Dermis microvascular lymphatic vessel endothelial cell (primary cell): Measurements from ENCODE around the gene GRAMD1C. TPM values are rescaled to one million over a fixed set of nuclear protein-coding genes. Genes with fewer than 3 reads are reported as not detected.
"Not testable (repeated sequence)": the region's sequence is repeated elsewhere in the genome, so short reads cannot be mapped to it uniquely, and the experiment has no call there.

Source experiments
- DNase-seq, 2 donors: peaks; one replicate each; pipeline versions ENCODE4 v3.0.0 to v3.0.0-alpha.2; 2010; ENCODE audit warnings: low read depth in 2 of 2
- total RNA-seq: library from RNA; depleted of rRNA; stranded (reverse); fragments of >200 nt; gene quantifications from 2 replicates; pipeline ENCODE4 v1.2.1, GENCODE V29; 2014

GRAMD1C gene
- total RNA-seq, 1 donor from 2014 or later, result 16.6 TPM

DNA sequence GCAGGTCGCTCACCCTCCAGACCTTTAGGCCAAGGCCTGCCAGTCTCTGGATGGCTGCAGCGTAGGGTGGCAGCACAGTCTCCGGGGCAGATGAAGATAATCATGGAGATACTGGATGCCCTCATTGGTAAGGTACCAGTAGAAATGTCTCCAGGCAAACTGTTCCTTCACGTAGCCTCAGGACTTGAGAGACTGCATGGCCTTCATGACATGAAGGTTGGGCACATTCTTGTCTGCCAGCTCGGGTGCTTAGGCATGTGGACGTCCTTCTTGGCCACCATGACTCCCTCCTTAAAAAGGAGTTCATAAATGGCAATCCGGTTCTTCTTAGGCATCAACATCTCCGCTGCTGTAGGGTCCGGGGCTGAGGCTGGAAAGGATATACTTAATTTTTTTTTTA is 11.8 kb downstream of the GRAMD1C start:
- DNase-seq, result not testable (repeated sequence)

DNA sequence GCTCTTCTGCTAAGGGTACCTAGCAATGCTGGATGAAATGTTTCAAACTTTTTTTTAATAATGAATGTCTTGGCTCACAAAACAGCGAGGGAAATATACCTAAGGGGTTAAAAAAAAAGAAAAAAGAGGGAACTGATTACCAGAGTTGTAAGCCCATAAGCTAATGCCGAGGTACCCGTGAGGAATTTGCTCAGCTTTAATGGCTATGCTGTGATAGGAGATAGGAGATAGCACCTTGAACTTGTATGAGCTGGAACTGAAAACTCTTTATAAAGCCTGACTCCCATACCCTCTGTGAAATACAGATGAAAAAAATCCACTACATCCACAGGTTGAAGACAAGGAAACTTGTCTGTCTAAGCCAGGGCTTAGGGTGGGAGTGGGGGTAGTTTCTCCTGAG is 13.9 kb downstream of the GRAMD1C start:
- no peak for DNase-seq

DNA sequence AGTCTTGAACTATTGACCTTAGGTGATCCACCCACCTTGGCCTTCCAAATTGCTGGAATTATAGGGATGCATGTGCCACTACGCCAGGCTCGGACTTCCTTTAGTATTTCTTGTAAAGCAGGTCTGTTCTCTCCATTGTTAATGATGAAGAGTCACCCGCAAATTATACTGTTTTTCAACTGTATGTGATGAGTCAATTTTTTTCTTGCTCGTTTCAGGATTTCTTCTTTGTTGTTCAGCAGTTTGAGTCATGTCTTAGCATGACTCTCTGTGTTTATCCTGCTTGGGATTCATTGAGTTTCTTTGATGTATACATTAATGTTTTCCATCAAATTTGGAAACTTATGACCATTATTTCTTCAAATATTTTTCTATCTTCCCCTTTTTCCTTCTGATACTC is 28.9 kb downstream of the GRAMD1C start:
- peak in 1 of 2 donors; percentile 24 for DNase-seq

GRCh38 chr3:113873293-113873692 is 34.7 kb downstream of the GRAMD1C start:
- no peak for DNase-seq

- no peak for DNase-seq
These were observed 35.4 kb downstream of the GRAMD1C start for GRCh38 chr3:113873814-113874526.

DNA sequence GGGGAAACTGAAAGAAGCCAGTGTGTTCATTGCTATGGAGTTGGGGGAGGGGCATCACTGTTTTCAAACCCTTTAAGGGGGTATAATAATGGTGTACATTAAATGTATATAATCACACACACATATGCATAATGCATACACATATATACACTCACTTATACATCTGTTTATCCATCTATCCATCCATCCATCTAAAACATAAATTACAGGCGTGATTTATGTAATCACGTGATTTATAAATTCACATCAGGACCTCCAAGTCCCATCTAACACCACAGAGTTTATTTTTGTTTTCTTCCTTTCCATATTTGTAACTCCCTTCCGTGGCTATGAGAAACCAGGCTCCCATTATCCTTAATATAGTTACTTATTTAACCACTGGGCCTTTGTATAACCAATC is 39.8 kb downstream of the GRAMD1C start:
- DNase-seq, result no peak

DNA sequence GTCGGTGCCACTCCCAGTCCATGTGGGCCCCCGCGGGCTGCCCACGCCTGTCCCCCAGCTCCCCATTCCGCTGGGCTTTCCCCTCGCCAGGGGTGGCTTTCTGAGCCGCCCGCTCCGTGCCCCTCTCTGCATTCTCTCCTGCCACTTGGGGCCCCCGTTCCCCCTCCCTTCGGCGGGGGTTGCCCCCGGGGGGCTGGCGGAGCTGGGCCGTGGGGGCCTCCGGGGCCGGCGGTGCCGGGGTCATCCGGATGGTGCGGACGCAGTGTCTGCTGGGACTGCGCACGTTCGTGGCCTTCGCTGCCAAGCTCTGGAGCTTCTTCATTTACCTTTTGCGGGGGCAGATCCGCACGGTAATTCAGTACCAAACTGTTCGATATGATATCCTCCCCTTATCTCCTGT is 46.5 kb downstream of the GRAMD1C start:
- DNase-seq, result no peak

DNA sequence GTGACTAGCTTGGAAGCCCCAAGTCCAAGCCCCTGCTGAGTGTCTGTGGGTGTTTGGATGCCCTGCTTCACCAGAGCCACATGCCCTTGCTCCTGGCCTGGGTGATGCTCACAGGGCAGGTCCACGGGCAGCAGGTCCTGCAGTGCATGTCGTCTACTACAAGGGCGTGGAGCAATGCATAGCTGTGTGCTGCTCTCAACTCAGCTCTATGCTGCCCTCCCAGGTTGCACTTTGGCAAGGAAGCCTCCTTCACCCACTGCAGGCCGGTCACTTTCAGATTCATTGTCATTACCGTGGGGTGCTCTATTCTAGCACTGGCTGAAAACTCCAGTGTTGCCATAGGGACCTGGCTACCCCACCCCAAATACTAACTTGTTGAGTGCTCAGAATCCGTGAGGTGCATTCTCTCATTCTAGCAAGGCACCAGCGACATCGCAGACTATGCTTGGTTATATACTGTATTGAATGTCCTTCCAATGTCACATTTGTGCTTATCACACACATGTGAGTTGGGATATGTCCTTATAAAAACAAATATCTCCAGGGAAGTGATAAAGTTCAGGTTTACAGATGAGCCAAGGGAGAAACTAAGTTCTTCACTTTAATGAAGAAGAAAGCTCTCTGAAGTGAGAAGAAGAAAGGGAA is 51.8 kb downstream of the GRAMD1C start:
- peak in 1 of 2 donors; percentile 1 for DNase-seq

GRCh38 chr3:113894927-113895326 is 56.3 kb downstream of the GRAMD1C start:
- DNase-seq, result no peak

DNA sequence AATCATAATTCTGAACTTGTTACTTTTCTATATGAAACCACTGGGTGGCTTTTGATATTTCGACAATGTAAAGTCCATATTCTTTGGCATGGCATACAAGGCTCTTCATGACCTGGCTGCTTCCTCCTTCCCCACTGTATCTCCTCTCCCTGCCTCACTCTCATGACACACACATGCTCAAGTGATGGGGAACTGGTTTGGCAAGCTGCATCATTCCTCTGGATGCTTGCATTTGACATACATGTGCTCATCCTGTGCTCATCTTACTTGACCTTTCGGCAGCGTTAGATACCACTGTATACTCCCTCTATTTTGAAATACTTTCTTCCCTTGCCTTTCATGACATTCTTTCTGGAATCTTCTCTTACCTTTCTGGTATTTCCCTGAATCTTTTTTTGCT is 57.4 kb downstream of the GRAMD1C start:
- no peak for DNase-seq

- no peak for DNase-seq
These were observed 58.3 kb downstream of the GRAMD1C start for GRCh38 chr3:113896930-113897329.

DNA sequence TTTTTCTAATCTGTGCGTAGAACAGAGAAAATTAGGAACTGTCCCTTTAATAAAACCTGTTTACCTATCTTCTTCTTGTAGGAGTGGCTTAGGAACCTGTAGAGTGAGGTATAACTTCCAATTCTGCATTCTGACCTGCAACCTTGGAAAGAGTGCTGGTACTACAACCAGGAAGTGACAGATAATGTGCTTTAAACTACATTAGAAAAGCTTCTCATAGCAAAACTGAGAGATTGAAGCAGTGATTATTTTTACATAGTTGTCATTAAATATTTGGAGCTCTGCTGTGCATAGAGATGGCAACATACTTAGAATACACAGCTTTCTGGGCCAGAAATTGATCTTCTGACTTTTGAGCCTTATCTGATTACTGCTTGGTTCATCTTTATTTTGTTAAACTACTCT is 58.8 kb downstream of the GRAMD1C start:
- no peak for DNase-seq

DNA sequence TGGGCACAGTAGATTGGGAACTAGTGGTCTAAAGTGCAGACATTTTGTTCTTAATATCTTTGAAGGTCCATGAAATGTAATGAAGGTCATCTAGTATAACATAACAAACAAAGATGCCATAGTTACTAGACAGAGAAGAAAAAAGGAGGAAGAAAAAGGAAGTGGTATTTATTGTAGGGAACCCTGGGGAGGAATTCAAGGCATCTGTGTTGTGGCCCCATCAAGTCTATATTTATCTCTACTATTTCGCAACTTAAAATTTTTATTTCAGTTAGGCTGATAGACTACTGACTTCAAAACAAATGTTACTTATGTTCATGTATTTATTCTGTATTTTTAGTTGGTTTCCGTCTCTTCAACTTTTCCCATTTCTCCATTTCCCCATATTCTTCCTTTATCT is 60.3 kb downstream of the GRAMD1C start:
- DNase-seq, result no peak

DNA sequence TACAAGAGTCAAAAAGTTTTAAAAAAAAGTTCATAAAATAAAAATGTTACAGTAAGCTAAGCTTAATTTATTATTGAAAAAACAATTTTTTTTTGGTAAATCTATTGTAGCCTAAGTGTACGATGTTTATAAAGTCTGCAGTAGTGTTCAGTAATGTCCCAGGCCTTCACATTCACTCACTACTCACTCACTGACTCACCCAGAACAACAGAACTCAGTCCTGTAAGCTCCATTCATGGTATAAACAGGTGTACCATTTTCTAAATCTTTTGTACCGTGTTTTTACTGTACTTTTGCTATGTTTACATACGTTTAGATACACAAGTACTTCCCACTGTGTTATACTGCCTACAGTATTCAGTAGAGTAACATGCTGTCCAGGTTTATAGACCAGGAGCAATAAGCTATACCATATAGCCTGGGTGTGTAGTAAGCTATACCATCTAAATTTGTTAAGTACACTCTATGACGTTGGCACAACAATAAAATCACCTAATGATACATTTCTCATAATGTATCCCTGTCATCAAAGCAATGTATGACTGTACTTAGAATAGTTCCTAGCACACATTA is 68.1 kb downstream of the GRAMD1C start:
- DNase-seq, result no peak

DNA sequence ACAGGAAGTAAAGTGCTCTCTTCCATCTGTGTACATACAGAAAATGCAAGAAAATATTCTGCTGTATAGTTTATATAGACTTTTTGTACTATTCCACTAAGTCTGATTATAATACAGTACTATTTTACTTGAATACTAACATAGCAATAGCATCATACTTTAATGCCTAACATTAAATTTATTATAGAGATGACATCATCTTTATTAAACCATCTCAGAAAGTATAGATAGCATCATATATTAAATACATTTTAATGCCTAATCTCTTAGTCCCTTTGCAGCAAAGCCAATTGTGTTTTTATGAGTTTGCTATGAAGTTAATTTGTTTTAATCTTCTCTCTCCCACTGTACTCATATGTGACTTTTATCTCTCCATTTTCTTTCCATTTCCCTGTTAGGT is 69.5 kb downstream of the GRAMD1C start:
- no peak for DNase-seq

GRCh38 chr3:113910966-113911365 is 72.4 kb downstream of the GRAMD1C start:
- DNase-seq, result no peak

GRCh38 chr3:113912552-113913236 is 74.1 kb downstream of the GRAMD1C start:
- DNase-seq, result peak; percentile 69 to 77

- no peak for DNase-seq
These were observed 76.1 kb downstream of the GRAMD1C start for GRCh38 chr3:113914646-113915045.

DNA sequence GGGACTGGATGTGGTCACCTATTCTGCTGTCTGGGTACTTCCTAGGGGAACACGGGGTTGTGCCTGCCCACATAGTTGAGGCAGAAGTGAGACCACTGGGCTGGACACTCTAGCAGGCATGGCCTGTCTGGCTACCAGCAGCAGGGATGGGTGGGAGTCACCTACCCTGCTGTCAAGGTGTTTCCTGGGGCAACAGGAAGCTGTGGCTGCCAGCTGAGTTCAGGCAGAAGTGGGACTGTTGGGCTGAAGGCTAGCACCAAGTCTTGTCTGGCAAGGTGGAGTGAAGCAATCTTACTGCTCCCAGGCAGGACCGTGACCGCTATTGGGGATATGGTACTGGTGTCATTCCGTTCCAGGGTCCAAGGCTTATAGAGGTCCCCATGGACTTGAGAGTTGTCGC is 89.0 kb downstream of the GRAMD1C start:
- no peak for DNase-seq

DNA sequence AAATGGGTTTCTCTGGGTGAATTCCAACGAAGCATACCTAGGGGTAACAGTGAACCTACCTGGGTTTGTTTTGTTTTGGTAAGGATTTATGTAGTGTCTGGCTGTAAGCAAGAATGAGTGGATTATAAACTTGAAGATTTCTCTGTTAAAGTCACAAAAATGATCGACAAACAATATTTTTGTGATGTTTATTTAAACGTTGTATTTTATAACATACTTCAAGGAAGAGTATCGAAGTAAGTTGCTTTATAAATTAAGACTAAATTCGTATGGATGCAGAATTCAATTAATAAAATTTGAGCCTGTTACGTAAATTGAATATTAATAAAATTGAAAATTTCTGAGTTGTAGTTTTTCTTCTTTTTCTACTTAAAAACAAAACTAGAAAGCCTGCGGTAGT is 108.2 kb downstream of the GRAMD1C start:
- no peak for DNase-seq

DNA sequence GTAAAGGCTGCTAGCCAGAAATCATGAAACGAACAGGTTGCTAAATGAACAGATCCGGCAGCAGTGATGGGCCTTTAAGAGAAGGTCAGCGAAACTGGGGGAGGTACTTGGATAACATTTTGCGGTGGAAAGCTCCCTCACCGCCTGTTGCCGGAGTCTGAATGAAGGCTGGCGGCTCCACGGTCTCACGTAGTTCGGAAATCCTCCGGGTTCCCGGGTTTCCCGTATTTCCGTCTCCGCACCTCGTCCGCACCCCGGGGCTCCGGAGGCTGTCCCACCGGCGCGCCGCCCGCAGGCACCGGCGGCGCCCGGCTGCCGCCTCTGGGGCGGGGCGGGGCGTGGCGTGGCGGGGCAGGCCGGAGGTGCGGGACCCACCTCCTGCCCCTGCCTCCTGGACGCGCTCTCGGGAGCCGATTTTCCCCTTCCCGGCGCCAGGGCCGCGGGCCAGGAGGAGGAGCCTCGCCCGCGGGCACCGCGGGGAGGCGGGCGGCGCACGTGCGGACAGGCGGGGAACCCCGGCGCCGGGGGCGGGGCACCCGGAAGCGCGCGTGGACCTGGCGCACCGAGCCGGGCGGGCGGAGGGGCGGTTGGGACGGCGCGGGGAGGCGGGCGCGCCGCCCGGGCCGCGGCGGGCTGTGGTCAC is 108.9 kb downstream of the GRAMD1C start, which contains the start of gene ZDHHC23:
TSS of gene ZDHHC23 (plus strand) at position 642 of the 643 bp plus-strand sequence. CDS start 790 bp downstream, outside the sequence.
- peak; percentile 56 to 68 for DNase-seq
